ENCODE results near the gene ANXA2R.
"Not testable (repeated sequence)": the region's sequence is repeated elsewhere in the genome, so short reads cannot be mapped to it uniquely, and the experiment has no call there.

ANXA2R gene

GRCh38 chr5:43036856-43037635 lies 3.1 kb downstream of the ANXA2R start:
- no peak for DNase-seq (ENCODE audit: insufficient read length, low spot score)
- FAIRE-seq, result no peak

- FAIRE-seq (no peak), DNase-seq (ENCODE audit: insufficient read length, low spot score) (no peak)
Measured at GRCh38 chr5:43036409-43036808, 3.7 kb downstream of the ANXA2R start.

- FAIRE-seq (no peak), DNase-seq (ENCODE audit: insufficient read length, low spot score) (no peak)
Measured at GRCh38 chr5:43034591-43034968, 5.5 kb downstream of the ANXA2R start.

GRCh38 chr5:43033841-43034590 lies 6.1 kb downstream of the ANXA2R start:
- DNase-seq (ENCODE audit: insufficient read length, low spot score), result no peak
- no peak for FAIRE-seq

GRCh38 chr5:43027054-43027785 lies 12.9 kb downstream of the ANXA2R start:
- FAIRE-seq, result no peak
- no peak for DNase-seq (ENCODE audit: insufficient read length, low spot score)

- not testable (repeated sequence) for DNase-seq (ENCODE audit: insufficient read length, low spot score); FAIRE-seq
Measured at GRCh38 chr5:43025184-43025950, 14.8 kb downstream of the ANXA2R start.

- FAIRE-seq, result no peak
- no peak for DNase-seq (ENCODE audit: insufficient read length, low spot score)
Measured at GRCh38 chr5:43024217-43024616, 15.9 kb downstream of the ANXA2R start.

- FAIRE-seq (no peak), DNase-seq (ENCODE audit: insufficient read length, low spot score) (no peak)
Measured at GRCh38 chr5:43021151-43021550, 19.0 kb downstream of the ANXA2R start.

GRCh38 chr5:43020399-43020746 lies 19.7 kb downstream of the ANXA2R start:
- DNase-seq (ENCODE audit: insufficient read length, low spot score) (no peak), FAIRE-seq (no peak)

GRCh38 chr5:43019614-43020398 lies 20.3 kb downstream of the ANXA2R start:
- FAIRE-seq (peak; percentile 93), DNase-seq (ENCODE audit: insufficient read length, low spot score) (no peak)

GRCh38 chr5:43019291-43019613 lies 20.9 kb downstream of the ANXA2R start:
- DNase-seq (ENCODE audit: insufficient read length, low spot score), result no peak
- FAIRE-seq, result no peak

GRCh38 chr5:43017428-43017815 lies 22.7 kb downstream of the ANXA2R start:
- no peak for FAIRE-seq
- DNase-seq (ENCODE audit: insufficient read length, low spot score), result no peak

- DNase-seq (ENCODE audit: insufficient read length, low spot score) (no peak), FAIRE-seq (no peak)
Measured at GRCh38 chr5:43016217-43016779, 23.8 kb downstream of the ANXA2R start.

- no peak for DNase-seq (ENCODE audit: insufficient read length, low spot score)
- no peak for FAIRE-seq
Measured at GRCh38 chr5:43014522-43014921, 25.6 kb downstream of the ANXA2R start.

GRCh38 chr5:43010935-43011315 lies 29.2 kb downstream of the ANXA2R start:
- FAIRE-seq (no peak), DNase-seq (ENCODE audit: insufficient read length, low spot score) (no peak)

- FAIRE-seq, result peak; percentile 76
- DNase-seq (ENCODE audit: insufficient read length, low spot score), result no peak
Measured at GRCh38 chr5:43008363-43009153, 31.6 kb downstream of the ANXA2R start.

GRCh38 chr5:43007911-43008362 lies 32.2 kb downstream of the ANXA2R start:
- DNase-seq (ENCODE audit: insufficient read length, low spot score) (no peak), FAIRE-seq (peak; percentile 65)

GRCh38 chr5:43007246-43007910 lies 32.7 kb downstream of the ANXA2R start:
- DNase-seq (ENCODE audit: insufficient read length, low spot score) (no peak), FAIRE-seq (peak; percentile 73)
